Adrenal gland (tissue), 12 donors: Measurements from ENCODE around the gene PBX3. TPM values are rescaled to one million over a fixed set of nuclear protein-coding genes. Genes with fewer than 3 reads are reported as not detected.

ENCODE experiments used
- DNase-seq, 7 donors: peaks; one replicate each; pipeline ENCODE4 v3.0.0-alpha.2; 2019 to 2020
- H3K27ac ChIP-seq, 5 donors: fragments of 200-600 bp; sonication (generic) in 4 of 5; 1 replicate in 3 of 5; 2 replicates in 2 of 5; pipeline versions ENCODE4 v1.5.1 to v1.8.0; 2016 to 2020; ENCODE audit warnings: mild to moderate bottlenecking in 1 of 5
- H3K27me3 ChIP-seq: fragments of 200-600 bp; 2 replicates; pipeline ENCODE4 v1.8.0; 2021
- H3K36me3 ChIP-seq, 2 donors: fragments of 200-600 bp; replicated peaks in 1 of 2; 1 replicate in 1 of 2; 2 replicates in 1 of 2; pipeline versions ENCODE4 v1.5.1 to v1.8.0; 2018 to 2022
- H3K4me1 ChIP-seq, 2 donors: fragments of 200-600 bp; replicated peaks in 1 of 2; 1 replicate in 1 of 2; 2 replicates in 1 of 2; pipeline versions ENCODE4 v1.5.1 to v1.8.0; 2018 to 2021
- H3K4me3 ChIP-seq, 4 donors: fragments of 200-600 bp; sonication (generic) in 3 of 4; one replicate each; pipeline ENCODE4 v1.5.1; 2016 to 2018
- H3K9me3 ChIP-seq, 3 donors: fragments of 200-600 bp; sonication (generic) in 1 of 3; replicated peaks in 1 of 3; 1 replicate in 2 of 3; 2 replicates in 1 of 3; pipeline versions ENCODE4 v1.5.1 to v1.8.0; 2016 to 2021
- POLR2A ChIP-seq, 2 donors: fragments of 450-650 bp; IDR thresholded peaks; one replicate each; pipeline ENCODE4 v1.6.1; 2017; ENCODE audit warnings: antibody characterized with exemption in 2 of 2, mild to moderate bottlenecking in 2 of 2, moderate library complexity in 1 of 2
- WGBS, 4 donors: extraction: QIAGEN DNeasy Blood & Tissue Kit in 2 of 4; methylation state at CpG; one replicate each; pipeline versions ENCODE4 v1.1.5 to v1.1.7; 2013 to 2017; 5-methylcytosine and 5-hydroxymethylcytosine counted together
- intact Hi-C, 2 donors: fragments of 100-400 bp; cut with DNase I; formaldehyde crosslinking; loops; one replicate each; pipeline versions ENCODE4 v1.14.1 to v1.15.0; 2022 to 2023
- polyA plus RNA-seq, 3 donors: library from polyadenylated mRNA; stranded (reverse); fragments of 200-250 nt in 2 of 3; fragments of 350-450 nt in 1 of 3; fragmentation: Illumina TruSeq in 1 of 3; extraction: RNeasy Lipid Tissue Mini Kit (QIAGEN cat#74804) in 1 of 3; gene quantifications; one replicate each; pipeline ENCODE4 v1.2.3, GENCODE V29; 2013 to 2014
- total RNA-seq, 9 donors: library from RNA; depleted of rRNA in 4 of 9; stranded (reverse); fragments of >200 nt in 4 of 9; fragments of 120-200 nt in 1 of 9; fragmentation: NEBNext Ultra II Directional in 1 of 9; extraction: Animal tissue kit (Norgen Biotek cat#: 25700) in 1 of 9; gene quantifications; one replicate each; pipeline versions ENCODE4 v1.1.0 to v1.2.4, GENCODE V29; 2013 to 2023
- TF ChIP-seq, protein P1 (sequence below), 6 experiments: fragments of 450-650 bp in 4 of 6; fragments of 200-600 bp in 2 of 6; sonication (generic) in 1 of 6; IDR thresholded peaks; 1 replicate in 5 of 6; 2 replicates in 1 of 6; pipeline versions ENCODE4 v1.5.1 to v1.8.0; 2016 to 2021; ENCODE audit warnings: antibody characterized with exemption in 6 of 6, mild to moderate bottlenecking in 2 of 6, moderate library complexity in 1 of 6
- donor health status: healthy with polysubstance abuse.
- donor health status: Bipolar disorder and iron deficiency.
- donor health status: DM: yes; HTN: yes; CAD: no.
- donor health status: DM: no; HTN: no; CAD: no.
- donor health status: DM: no; HTN: no; CAD: no.
- donor health status: DM: yes; HTN: yes; CAD: no.

Gene PBX3
- total and polyA plus RNA-seq, 12 donors, result 18.3 to 231 (median 133) TPM

DNA sequence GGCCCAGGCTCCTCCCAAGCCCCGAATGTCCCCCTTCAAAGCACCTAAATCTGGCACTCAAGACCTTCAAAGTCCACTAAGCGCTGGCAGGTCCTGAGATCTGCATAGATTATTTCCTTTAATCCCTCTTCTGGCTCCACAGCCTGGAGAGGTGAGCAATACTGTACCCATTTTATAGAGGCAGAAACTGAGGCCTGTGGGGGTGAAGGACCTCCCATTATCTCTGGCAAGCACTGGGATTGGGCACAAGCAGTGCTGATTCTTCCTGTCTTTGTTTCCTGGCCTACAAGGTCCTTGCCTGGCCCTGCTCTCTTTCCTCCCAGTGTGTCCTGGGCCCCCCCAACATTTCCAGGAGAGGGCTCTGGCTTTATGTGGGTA is 252.3 kb downstream of the PBX3 start:
- no peaks in the 10 kb centered on the region for H3K36me3 ChIP-seq
- DNase-seq, result no peak
- no peaks in the 10 kb centered on the region for H3K27me3 ChIP-seq
- no peaks in the 10 kb centered on the region for H3K4me1 ChIP-seq
- no peak for TF ChIP-seq POLR2A (IDR thresholded peaks at IDR 0.05)
- TF ChIP-seq, protein P1, sequence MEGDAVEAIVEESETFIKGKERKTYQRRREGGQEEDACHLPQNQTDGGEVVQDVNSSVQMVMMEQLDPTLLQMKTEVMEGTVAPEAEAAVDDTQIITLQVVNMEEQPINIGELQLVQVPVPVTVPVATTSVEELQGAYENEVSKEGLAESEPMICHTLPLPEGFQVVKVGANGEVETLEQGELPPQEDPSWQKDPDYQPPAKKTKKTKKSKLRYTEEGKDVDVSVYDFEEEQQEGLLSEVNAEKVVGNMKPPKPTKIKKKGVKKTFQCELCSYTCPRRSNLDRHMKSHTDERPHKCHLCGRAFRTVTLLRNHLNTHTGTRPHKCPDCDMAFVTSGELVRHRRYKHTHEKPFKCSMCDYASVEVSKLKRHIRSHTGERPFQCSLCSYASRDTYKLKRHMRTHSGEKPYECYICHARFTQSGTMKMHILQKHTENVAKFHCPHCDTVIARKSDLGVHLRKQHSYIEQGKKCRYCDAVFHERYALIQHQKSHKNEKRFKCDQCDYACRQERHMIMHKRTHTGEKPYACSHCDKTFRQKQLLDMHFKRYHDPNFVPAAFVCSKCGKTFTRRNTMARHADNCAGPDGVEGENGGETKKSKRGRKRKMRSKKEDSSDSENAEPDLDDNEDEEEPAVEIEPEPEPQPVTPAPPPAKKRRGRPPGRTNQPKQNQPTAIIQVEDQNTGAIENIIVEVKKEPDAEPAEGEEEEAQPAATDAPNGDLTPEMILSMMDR (IDR thresholded peaks at IDR 0.05), result no peak
- 61 to 100% (median 73%) methylated on average over 1 to 2 of the region's 2 CpGs for WGBS, 4 donors
- no peaks in the 10 kb centered on the region for H3K9me3 ChIP-seq
- no peak overlapping the region for H3K27ac ChIP-seq
- no peak overlapping the region for H3K4me3 ChIP-seq
- intact Hi-C loops, result no loop called here

DNA sequence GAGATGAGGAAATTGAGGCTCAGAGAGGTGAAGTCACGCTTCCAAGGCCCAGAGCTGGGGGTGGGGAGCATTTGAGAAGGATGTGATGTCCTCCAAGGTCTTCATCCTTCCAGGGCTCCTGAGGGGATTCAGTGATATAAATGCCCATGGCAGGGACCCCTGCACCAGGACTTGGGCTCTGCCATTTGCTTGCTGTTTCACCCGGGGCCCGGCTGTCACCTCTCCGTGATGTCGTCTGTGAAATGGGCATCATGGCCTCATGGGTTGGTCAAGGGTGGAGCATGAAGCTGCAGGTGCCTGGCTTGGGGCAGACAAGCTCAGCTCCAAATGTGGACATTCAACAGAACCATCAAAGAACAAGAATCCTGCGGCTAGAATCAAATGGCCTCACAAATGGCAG is 253.1 kb downstream of the PBX3 start:
- DNase-seq, result no peak
- WGBS, 4 donors, result 92 to 96% (median 95%) methylated on average over 2 to 6 of the region's 6 CpGs
- H3K4me1 ChIP-seq, result no peaks in the 10 kb centered on the region

DNA sequence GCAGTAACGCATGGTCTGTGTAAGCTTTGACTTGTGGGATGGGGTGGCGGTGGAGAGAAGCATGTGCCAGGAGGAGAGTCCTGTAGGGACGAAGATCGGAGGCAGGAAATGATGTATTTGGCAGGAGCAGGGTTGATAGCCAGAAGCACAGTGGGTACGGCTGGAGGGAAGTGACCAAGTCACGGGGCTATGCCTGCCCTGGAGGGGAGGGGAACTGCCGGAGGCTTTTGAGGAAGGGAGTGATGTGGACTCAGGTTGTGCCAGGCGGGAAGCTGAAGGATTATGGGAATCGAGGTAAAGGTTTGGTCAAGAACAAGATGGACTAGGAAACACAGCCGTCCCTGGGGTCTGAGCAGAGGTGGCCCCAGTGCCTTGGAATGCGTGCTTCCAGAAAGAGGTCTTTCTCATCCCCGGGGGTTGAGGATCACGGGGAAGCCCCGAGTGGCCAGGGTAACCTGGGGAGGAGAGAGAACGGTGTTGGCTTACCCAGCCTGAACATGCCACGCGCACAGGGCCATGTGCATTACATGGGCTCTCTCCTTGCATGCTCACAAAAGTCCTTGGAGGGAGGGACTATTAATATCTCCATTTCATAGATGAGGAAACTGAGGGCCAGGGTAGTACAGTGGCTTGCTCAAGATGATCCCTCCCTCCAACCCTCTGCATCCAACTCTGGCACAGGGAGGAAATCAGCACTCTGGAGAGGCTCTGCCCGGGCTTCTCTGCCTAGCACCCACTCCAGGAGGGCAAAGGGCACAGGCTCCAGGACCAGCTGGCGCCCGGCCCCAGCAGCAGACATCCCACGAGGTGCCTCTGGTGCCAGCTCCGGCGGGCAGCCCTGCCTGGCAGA is 253.8 kb downstream of the PBX3 start:
- no peak for DNase-seq
- TF ChIP-seq, protein P1 (IDR thresholded peaks at IDR 0.05), result no peak
- TF ChIP-seq POLR2A (IDR thresholded peaks at IDR 0.05), result no peak
- WGBS, 4 donors, result 68 to 80% (median 75%) methylated on average over 15 to 23 of the region's 23 CpGs
- Histone ChIP-seq H3K27ac (no peak overlapping the region), H3K4me1 (no peaks in the 10 kb centered on the region), H3K36me3 (no peaks in the 10 kb centered on the region), H3K9me3 (no peaks in the 10 kb centered on the region), H3K4me3 (no peak overlapping the region), H3K27me3 (no peaks in the 10 kb centered on the region)
- intact Hi-C loops, result no loop called here

More for the DNA sequence above, 253.1 kb downstream of the PBX3 start:
- Histone ChIP-seq H3K4me3 (no peak overlapping the region), H3K27me3 (no peaks in the 10 kb centered on the region), H3K36me3 (no peaks in the 10 kb centered on the region), H3K27ac (no peak overlapping the region), H3K9me3 (no peaks in the 10 kb centered on the region)
- intact Hi-C loops, result no loop called here
- TF ChIP-seq, protein P1 (IDR thresholded peaks at IDR 0.05), result no peak
- TF ChIP-seq POLR2A (IDR thresholded peaks at IDR 0.05), result no peak

DNA sequence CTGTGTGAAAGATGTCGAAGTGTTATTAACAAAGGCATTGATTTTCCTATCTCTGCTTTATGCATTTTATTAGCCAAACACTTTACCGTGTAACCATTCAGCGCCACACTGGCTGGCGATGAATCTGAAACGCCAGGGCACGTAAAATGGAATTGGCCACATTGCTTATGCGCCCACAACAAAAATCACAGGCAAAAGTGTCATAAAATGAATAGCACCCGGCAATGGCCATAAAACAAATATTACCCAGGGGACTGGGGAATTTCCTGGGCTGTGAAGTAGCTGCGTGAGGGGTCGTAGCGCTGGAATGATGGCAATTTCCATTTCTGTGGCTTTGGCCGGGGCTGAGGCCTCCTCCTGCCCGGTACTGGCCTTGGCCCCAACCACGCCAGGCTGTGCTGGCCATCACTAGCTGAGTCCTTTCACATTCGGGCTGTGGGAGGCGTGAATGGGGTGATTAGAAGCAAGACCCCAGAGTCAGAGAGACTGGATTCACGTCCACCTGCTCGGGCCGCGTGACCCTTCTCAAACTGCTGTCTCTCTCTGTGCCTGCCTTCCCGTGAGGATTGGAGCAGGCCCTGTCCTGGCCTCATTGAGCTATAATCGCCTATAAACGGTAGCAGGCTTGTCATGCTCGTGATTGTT is 254.5 kb downstream of the PBX3 start:
- H3K27me3 ChIP-seq, result no peaks in the 10 kb centered on the region
- H3K27ac ChIP-seq, result no peak overlapping the region
- no peaks in the 10 kb centered on the region for H3K4me1 ChIP-seq
- H3K4me3 ChIP-seq, result no peak overlapping the region
- WGBS, 4 donors, result 86 to 95% (median 90%) methylated on average over 22 to 24 of the region's 24 CpGs
- TF ChIP-seq, protein P1 (IDR thresholded peaks at IDR 0.05), result no peak
- no peak for TF ChIP-seq POLR2A (IDR thresholded peaks at IDR 0.05)
- DNase-seq, result no peak
- no peaks in the 10 kb centered on the region for H3K9me3 ChIP-seq
- intact Hi-C loops, result no loop called here
- no peaks in the 10 kb centered on the region for H3K36me3 ChIP-seq
